ENCODE results near the gene F8. TPM values are rescaled to one million over a fixed set of nuclear protein-coding genes. Genes with fewer than 3 reads are reported as not detected.
A peak's percentile ranks its signal among the peaks of the same experiment; 100 is the strongest.

F8 gene
- total RNA-seq, 2 donors from 2014 or later = 5.5 to 6.0 TPM

DNA sequence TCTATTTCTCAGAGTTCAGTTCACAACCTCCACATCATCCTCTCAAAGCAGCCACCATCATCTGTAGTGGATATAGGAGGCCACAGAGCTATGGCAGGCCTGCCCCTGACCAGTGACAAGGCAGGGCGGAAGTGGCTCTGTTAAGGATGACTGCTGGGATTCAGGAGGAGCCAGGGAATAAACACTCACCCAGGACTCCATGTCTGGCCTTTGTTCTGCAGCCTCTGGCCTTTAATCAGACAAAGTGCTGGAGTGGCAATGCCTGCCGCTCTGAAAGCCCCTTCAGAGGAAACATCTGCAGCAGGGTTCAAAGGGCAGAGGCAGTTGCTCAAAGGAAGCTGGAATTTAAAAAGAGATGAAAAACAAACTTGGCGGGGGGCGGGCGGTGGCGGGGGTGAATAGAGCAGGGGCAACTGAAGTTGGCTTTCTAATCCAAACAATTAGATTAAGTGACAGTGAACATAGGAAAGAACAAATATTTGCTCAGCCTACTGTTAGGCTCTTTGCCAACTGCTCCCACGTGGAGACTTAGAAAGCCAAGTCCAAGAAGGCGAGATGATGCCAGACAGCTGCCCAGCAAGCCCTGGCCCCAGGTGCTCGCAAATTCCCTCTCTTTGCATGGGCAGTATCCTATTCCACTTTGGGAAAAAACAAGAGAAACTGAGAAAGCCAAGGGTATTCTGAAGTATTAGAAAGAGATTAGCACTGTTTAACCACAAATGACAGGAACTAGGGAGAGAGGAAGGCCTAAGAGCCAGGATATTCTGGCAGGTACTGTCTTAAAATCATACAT is 222.8 kb downstream of the F8 start:
- no peak overlapping the region for H3K9ac ChIP-seq (ENCODE audit: extremely low read depth, low read length, poor library complexity, severe bottlenecking)
- H3K9me3 ChIP-seq (ENCODE audit: control insufficient read depth, low read length) = no peaks in the 10 kb centered on the region
- WGBS, 2 experiments (ENCODE audit: insufficient coverage in 1 of 2, insufficient read length in 1 of 2) = 27% methylated on average over 9 of the region's 9 CpGs; no CpG with 5 or more reads in 1 of the 2 experiments
- TF ChIP-seq, protein P1, sequence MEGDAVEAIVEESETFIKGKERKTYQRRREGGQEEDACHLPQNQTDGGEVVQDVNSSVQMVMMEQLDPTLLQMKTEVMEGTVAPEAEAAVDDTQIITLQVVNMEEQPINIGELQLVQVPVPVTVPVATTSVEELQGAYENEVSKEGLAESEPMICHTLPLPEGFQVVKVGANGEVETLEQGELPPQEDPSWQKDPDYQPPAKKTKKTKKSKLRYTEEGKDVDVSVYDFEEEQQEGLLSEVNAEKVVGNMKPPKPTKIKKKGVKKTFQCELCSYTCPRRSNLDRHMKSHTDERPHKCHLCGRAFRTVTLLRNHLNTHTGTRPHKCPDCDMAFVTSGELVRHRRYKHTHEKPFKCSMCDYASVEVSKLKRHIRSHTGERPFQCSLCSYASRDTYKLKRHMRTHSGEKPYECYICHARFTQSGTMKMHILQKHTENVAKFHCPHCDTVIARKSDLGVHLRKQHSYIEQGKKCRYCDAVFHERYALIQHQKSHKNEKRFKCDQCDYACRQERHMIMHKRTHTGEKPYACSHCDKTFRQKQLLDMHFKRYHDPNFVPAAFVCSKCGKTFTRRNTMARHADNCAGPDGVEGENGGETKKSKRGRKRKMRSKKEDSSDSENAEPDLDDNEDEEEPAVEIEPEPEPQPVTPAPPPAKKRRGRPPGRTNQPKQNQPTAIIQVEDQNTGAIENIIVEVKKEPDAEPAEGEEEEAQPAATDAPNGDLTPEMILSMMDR (conservative IDR thresholded peaks at IDR 0.05) = no peak
- peaks cover 30% of the 10 kb centered on the region for H3K4me1 Mint-ChIP-seq
- peaks cover 35% of the 10 kb centered on the region for H3K9me3 Mint-ChIP-seq
- H3K36me3 ChIP-seq (ENCODE audit: control insufficient read depth, insufficient read depth, low read length) = no peaks in the 10 kb centered on the region
- peaks cover 18% of the 10 kb centered on the region for H3K27me3 Mint-ChIP-seq (ENCODE audit: insufficient read depth)
- no peak overlapping the region for H3K27ac Mint-ChIP-seq
- H3K4me3 Mint-ChIP-seq = no peak overlapping the region
- H3K27me3 ChIP-seq (ENCODE audit: control insufficient read depth, insufficient read depth, low read length, poor library complexity, severe bottlenecking) = no peaks in the 10 kb centered on the region
- H3K4me3 ChIP-seq (ENCODE audit: low read length) = no peak overlapping the region
- H3K36me3 Mint-ChIP-seq (ENCODE audit: low read depth) = no peaks in the 10 kb centered on the region
- peak overlapping the region; percentile 70 for H3K27ac ChIP-seq (ENCODE audit: low read depth, low read length)
- DNase-seq = peak; percentile 67
- H3K4me1 ChIP-seq (ENCODE audit: control insufficient read depth, insufficient read depth, low read length) = peaks cover 7% of the 10 kb centered on the region

DNA sequence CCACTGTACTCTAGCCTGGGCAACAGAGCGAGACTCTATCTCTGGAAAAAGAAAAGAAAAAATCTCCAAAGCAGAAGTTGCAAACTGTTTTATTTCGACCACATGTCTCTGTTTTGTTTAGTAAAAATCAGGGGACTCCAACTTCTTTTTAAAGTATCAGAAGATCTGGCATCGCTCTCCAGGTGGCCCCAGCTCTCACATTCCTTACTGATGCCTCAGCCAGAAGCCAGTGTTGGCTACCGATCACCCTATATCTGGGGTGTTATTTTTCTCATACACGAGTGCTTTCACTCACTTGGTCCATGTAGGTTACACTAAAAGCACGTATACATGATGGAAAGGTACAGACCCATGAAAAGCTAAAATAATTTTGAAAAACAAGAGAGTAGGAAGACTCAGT is 225.5 kb downstream of the F8 start:
- DNase-seq = no peak
- Histone ChIP-seq H3K27me3 (ENCODE audit: control insufficient read depth, insufficient read depth, low read length, poor library complexity, severe bottlenecking) (no peaks in the 10 kb centered on the region), H3K36me3 (ENCODE audit: control insufficient read depth, insufficient read depth, low read length) (no peaks in the 10 kb centered on the region), H3K9ac (ENCODE audit: extremely low read depth, low read length, poor library complexity, severe bottlenecking) (no peak overlapping the region), H3K9me3 (ENCODE audit: control insufficient read depth, low read length) (no peaks in the 10 kb centered on the region), H3K27ac (ENCODE audit: low read depth, low read length) (no peak overlapping the region), H3K4me3 (ENCODE audit: low read length) (no peak overlapping the region), H3K4me1 (ENCODE audit: control insufficient read depth, insufficient read depth, low read length) (peaks cover 7% of the 10 kb centered on the region)
- TF ChIP-seq, protein P1 (conservative IDR thresholded peaks at IDR 0.05) = no peak
- H3K27ac Mint-ChIP-seq = no peak overlapping the region
- WGBS, 2 experiments (ENCODE audit: insufficient coverage in 1 of 2, insufficient read length in 1 of 2) = 60 to 74% methylated on average over 1 to 6 of the region's 6 CpGs
- H3K4me1 Mint-ChIP-seq = peaks cover 21% of the 10 kb centered on the region
- no peak overlapping the region for H3K4me3 Mint-ChIP-seq
- peaks cover 3% of the 10 kb centered on the region for H3K27me3 Mint-ChIP-seq (ENCODE audit: insufficient read depth)
- no peaks in the 10 kb centered on the region for H3K36me3 Mint-ChIP-seq (ENCODE audit: low read depth)
- peaks cover 38% of the 10 kb centered on the region for H3K9me3 Mint-ChIP-seq

DNA sequence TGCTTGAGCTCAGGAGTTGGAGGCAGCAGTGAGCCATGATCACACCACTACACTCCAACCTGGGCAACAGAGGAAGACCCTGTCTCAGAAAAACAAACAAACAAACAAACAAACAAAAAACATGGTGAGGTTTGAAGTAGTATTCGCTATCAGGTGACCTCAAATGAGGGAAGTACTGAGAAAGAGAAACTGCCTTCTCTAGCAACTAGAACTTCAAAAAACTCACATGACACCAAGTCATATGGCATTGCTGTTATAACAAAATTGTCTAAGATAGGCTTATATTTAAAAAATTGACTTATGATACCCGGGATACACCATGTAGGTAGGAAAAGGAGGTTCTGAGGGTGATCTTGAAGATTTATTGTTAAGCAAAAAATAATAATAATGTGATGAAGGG is 227.5 kb downstream of the F8 start:
- Mint-ChIP-seq H3K27me3 (ENCODE audit: insufficient read depth) (peaks cover 3% of the 10 kb centered on the region), H3K36me3 (ENCODE audit: low read depth) (peaks cover 2% of the 10 kb centered on the region), H3K9me3 (peaks cover 49% of the 10 kb centered on the region), H3K27ac (no peak overlapping the region), H3K4me1 (peaks cover 14% of the 10 kb centered on the region), H3K4me3 (no peak overlapping the region)
- Histone ChIP-seq H3K27ac (ENCODE audit: low read depth, low read length) (no peak overlapping the region), H3K9me3 (ENCODE audit: control insufficient read depth, low read length) (no peaks in the 10 kb centered on the region), H3K27me3 (ENCODE audit: control insufficient read depth, insufficient read depth, low read length, poor library complexity, severe bottlenecking) (no peaks in the 10 kb centered on the region), H3K4me1 (ENCODE audit: control insufficient read depth, insufficient read depth, low read length) (no peaks in the 10 kb centered on the region), H3K4me3 (ENCODE audit: low read length) (no peak overlapping the region), H3K9ac (ENCODE audit: extremely low read depth, low read length, poor library complexity, severe bottlenecking) (no peak overlapping the region), H3K36me3 (ENCODE audit: control insufficient read depth, insufficient read depth, low read length) (no peaks in the 10 kb centered on the region)
- no peak for DNase-seq
- TF ChIP-seq, protein P1 (conservative IDR thresholded peaks at IDR 0.05) = no peak
- WGBS, 2 experiments (ENCODE audit: insufficient coverage in 1 of 2, insufficient read length in 1 of 2) = 100% methylated on average over 1 of the region's 2 CpGs; no CpG with 5 or more reads in 1 of the 2 experiments
